GM12891 (cell line): ENCODE data around the gene TBCB.
"Not testable (repeated sequence)": the region's sequence is repeated elsewhere in the genome, so short reads cannot be mapped to it uniquely, and the experiment has no call there.

Source experiments
- POLR2A ChIP-seq: IDR thresholded peaks from 2 replicates; pipeline ENCODE4 v1.6.1; 2011; ENCODE audit warnings: low read depth, low read length, control low read depth
- POLR2AphosphoS5 ChIP-seq: IDR thresholded peaks from 2 replicates; pipeline ENCODE4 v1.6.1; 2011; ENCODE audit warnings: low read depth, low read length, control low read depth
- SPI1 ChIP-seq: IDR thresholded peaks from 2 replicates; pipeline ENCODE4 v1.6.1; 2011; ENCODE audit warnings: low read depth, low read length, control low read depth
- TAF1 ChIP-seq: IDR thresholded peaks from 2 replicates; pipeline ENCODE4 v1.6.1; 2011; ENCODE audit warnings: low read depth, low read length, control low read depth

GRCh38 chr19:36131221-36131620 lies 16.0 kb downstream of the TBCB start:
- not testable (repeated sequence) for TF ChIP-seq POLR2A, TAF1, POLR2AphosphoS5, SPI1
